ENCODE data around the gene ETV6. TPM values are rescaled to one million over a fixed set of nuclear protein-coding genes. Genes with fewer than 3 reads are reported as not detected.

ETV6 gene
- total RNA-seq, 6 experiments from 2014 or later: 14.6 to 20.5 (median 16.6) TPM

- H3K36me3 Mint-ChIP-seq (ENCODE audit: low read depth): peaks cover 9% of the 10 kb centered on the region; the same call in 1 of the 2 replicates
- TF ChIP-seq CTCF (IDR thresholded peaks at IDR 0.05): no peak
- peaks cover 79% of the 10 kb centered on the region for H3K4me1 Mint-ChIP-seq (ENCODE audit: low read depth)
- no peak overlapping the region for H3K4me3 Mint-ChIP-seq
- DNase-seq: no peak
- H3K9me3 Mint-ChIP-seq: no peaks in the 10 kb centered on the region
- no peak overlapping the region for H3K27ac Mint-ChIP-seq
- no peaks in the 10 kb centered on the region for H3K27me3 Mint-ChIP-seq (ENCODE audit: insufficient read depth)
Observed at GRCh38 chr12:11880381-11880780, 230.9 kb downstream of the ETV6 start.

DNA sequence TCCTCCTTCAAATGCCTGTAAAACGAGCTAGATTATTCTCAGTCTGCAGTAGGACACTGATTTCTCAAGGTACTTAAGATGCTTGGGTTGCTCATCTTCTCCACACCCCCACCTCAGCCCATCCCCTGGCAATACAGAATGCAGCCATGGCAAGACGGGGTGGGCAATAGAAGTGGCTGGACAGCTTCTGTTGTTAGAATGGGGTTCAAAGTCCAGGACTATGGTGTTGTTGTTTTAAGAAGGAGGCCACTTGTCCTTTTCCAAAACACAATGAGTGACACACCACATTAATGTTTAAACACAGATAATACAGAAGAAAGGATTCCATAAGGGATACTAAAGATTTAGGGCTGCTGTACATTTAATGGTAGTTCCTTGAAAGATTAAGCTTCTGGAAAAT lies 232.4 kb downstream of the ETV6 start:
- DNase-seq: no peak
- TF ChIP-seq CTCF (IDR thresholded peaks at IDR 0.05): no peak
- no peaks in the 10 kb centered on the region for H3K27me3 Mint-ChIP-seq (ENCODE audit: insufficient read depth)
- H3K4me1 Mint-ChIP-seq (ENCODE audit: low read depth): peaks cover 81% of the 10 kb centered on the region
- no peak overlapping the region for H3K4me3 Mint-ChIP-seq
- H3K9me3 Mint-ChIP-seq: no peaks in the 10 kb centered on the region
- H3K36me3 Mint-ChIP-seq (ENCODE audit: low read depth): peaks cover 19% of the 10 kb centered on the region
- H3K27ac Mint-ChIP-seq: no peak overlapping the region

DNA sequence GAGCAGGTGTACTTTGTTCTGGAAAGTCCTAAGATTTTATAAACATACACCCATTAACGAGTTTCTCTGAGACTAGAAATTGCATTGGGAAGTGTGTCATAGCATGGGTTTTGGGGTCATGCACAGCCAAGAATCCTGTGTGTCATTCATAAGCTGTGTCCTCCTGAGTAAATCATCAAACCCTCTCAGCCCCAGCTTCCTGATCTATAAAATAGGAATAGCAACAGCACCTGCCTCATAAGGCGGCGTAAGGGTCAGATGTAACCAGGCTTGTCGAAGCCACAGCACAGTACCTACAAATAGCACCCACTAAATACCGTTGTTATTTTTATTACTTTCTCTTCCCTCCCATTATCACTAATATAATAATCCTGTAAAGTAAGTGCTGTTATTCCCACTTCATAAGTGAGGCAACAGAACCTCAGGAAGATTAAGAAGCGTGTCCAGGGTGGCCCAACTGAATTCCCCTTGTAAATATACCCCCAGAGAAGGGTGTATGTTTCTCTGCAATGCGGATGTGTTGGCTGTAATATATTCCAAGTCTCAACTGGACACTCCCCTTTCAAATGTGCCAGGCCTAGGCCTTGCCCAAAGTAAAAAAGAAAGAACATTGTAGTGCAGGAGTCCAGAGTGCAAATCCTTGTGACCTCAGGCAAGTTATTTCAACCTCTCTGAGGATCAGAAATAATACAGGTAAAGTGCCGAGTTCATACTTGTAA lies 233.0 kb downstream of the ETV6 start:
- Mint-ChIP-seq H3K9me3 (no peaks in the 10 kb centered on the region), H3K27ac (no peak overlapping the region), H3K4me1 (ENCODE audit: low read depth) (peaks cover 75% of the 10 kb centered on the region), H3K36me3 (ENCODE audit: low read depth) (peaks cover 24% of the 10 kb centered on the region), H3K27me3 (ENCODE audit: insufficient read depth) (no peaks in the 10 kb centered on the region), H3K4me3 (no peak overlapping the region)
- no peak for DNase-seq
- no peak for TF ChIP-seq CTCF (IDR thresholded peaks at IDR 0.05)

GRCh38 chr12:11884116-11884515 lies 234.6 kb downstream of the ETV6 start:
- Mint-ChIP-seq H3K9me3 (no peaks in the 10 kb centered on the region), H3K4me3 (no peak overlapping the region), H3K36me3 (ENCODE audit: low read depth) (peaks cover 32% of the 10 kb centered on the region), H3K4me1 (ENCODE audit: low read depth) (peaks cover 58% of the 10 kb centered on the region), H3K27ac (no peak overlapping the region), H3K27me3 (ENCODE audit: insufficient read depth) (no peaks in the 10 kb centered on the region)
- no peak for TF ChIP-seq CTCF (IDR thresholded peaks at IDR 0.05)
- DNase-seq: no peak

- H3K4me3 Mint-ChIP-seq: no peak overlapping the region
- no peak overlapping the region for H3K27ac Mint-ChIP-seq
- no peak for TF ChIP-seq CTCF (IDR thresholded peaks at IDR 0.05)
Observed at GRCh38 chr12:11884706-11885105, 235.2 kb downstream of the ETV6 start.

More at GRCh38 chr12:11884706-11885105, 235.2 kb downstream of the ETV6 start:
- no peak for DNase-seq
- Mint-ChIP-seq H3K9me3 (no peaks in the 10 kb centered on the region), H3K36me3 (ENCODE audit: low read depth) (peaks cover 36% of the 10 kb centered on the region), H3K27me3 (ENCODE audit: insufficient read depth) (no peaks in the 10 kb centered on the region; the same call in 1 of the 2 replicates), H3K4me1 (ENCODE audit: low read depth) (peaks cover 53% of the 10 kb centered on the region)

Data from HFFc6 (cell line).